HG03159 (cell line): ENCODE results near the gene ATF1.
"Not testable (repeated sequence)": the region's sequence is repeated elsewhere in the genome, so short reads cannot be mapped to it uniquely, and the experiment has no call there.

Experiments used
- ATAC-seq: cut with Tn5 transposase; IDR thresholded peaks from one replicate; pipeline ENCODE4 v1.9.1; 2021; ENCODE audit warnings: mild to moderate bottlenecking, moderate library complexity; ENCODE audit not compliant: unreplicated experiment

The ATF1 gene

GRCh38 chr12:50790081-50790480, 26.2 kb downstream of the ATF1 start:
- no peak for ATAC-seq

- ATAC-seq: no peak
Observed at GRCh38 chr12:50799908-50800307, 36.0 kb downstream of the ATF1 start.

GRCh38 chr12:50803230-50803875, 39.5 kb downstream of the ATF1 start:
- ATAC-seq: no peak

- ATAC-seq: no peak
Observed at GRCh38 chr12:50806176-50806575, 42.3 kb downstream of the ATF1 start.

GRCh38 chr12:50809131-50809530, 45.2 kb downstream of the ATF1 start:
- not testable (repeated sequence) for ATAC-seq

- not testable (repeated sequence) for ATAC-seq
Observed at GRCh38 chr12:50814921-50815320, 51.0 kb downstream of the ATF1 start.

GRCh38 chr12:50820177-50820576, 56.3 kb downstream of the ATF1 start:
- ATAC-seq: no peak

GRCh38 chr12:50822082-50822481, 58.2 kb downstream of the ATF1 start:
- no peak for ATAC-seq

- not testable (repeated sequence) for ATAC-seq
Observed at GRCh38 chr12:50823724-50824123, 59.8 kb downstream of the ATF1 start.

GRCh38 chr12:50824914-50825313, 61.0 kb downstream of the ATF1 start:
- no peak for ATAC-seq

- ATAC-seq: no peak
Observed at GRCh38 chr12:50825372-50825838, 61.5 kb downstream of the ATF1 start.

- no peak for ATAC-seq
Observed at GRCh38 chr12:50828121-50828520, 64.2 kb downstream of the ATF1 start.

GRCh38 chr12:50828886-50829285, 65.0 kb downstream of the ATF1 start:
- no peak for ATAC-seq

- not testable (repeated sequence) for ATAC-seq
Observed at GRCh38 chr12:50833801-50834200, 69.9 kb downstream of the ATF1 start.

GRCh38 chr12:50839042-50839441, 75.1 kb downstream of the ATF1 start:
- no peak for ATAC-seq

GRCh38 chr12:50840809-50841487, 77.0 kb downstream of the ATF1 start:
- no peak for ATAC-seq

GRCh38 chr12:50841716-50842531, 78.0 kb downstream of the ATF1 start:
- no peak for ATAC-seq

GRCh38 chr12:50842637-50843493, 79.0 kb downstream of the ATF1 start, which contains the start of gene TMPRSS12:
Gene TMPRSS12, plus strand, starts transcription at chr12:50842926. Its CDS starts 39 bp downstream, at chr12:50842965.
- ATAC-seq: no peak

- no peak for ATAC-seq
Observed at GRCh38 chr12:50845021-50845647, 81.2 kb downstream of the ATF1 start.

- no peak for ATAC-seq
Observed at GRCh38 chr12:50848963-50849362, 85.1 kb downstream of the ATF1 start.
